IMR-90 (cell line): Measurements from ENCODE around the gene TMPRSS3.

ENCODE experiments used
- CEBPB ChIP-seq: IDR thresholded peaks from 2 replicates; pipeline ENCODE4 v1.6.1; 2012; ENCODE audit warnings: low read depth, low read length, improper control_type of control experiment
- TF ChIP-seq, protein P1 (sequence below): conservative IDR thresholded peaks from 2 replicates; pipeline ENCODE4 v1.5.1; 2012; ENCODE audit warnings: mild to moderate bottlenecking, low read depth, low read length, improper control_type of control experiment

DNA sequence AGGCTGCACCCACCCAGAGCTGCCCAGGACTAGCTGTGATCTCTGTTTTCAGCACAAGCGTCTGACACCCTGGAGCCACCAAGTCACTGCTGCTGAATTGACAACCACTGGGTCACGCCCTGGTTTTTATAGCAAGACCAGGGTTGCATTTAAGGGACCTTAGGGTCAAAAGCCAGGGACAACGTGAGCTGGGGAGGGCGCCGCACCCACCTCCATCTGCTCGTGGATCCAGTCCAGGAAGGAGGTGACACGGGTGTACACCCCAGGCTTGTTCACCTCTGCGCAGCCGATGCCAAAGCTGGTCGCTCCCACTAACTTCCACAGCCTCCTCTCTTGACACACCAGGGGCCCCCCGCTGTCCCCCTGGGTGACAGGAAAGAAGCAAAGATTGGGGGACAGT, 20.3 kb downstream of the TMPRSS3 start:
- TF ChIP-seq, protein P1, sequence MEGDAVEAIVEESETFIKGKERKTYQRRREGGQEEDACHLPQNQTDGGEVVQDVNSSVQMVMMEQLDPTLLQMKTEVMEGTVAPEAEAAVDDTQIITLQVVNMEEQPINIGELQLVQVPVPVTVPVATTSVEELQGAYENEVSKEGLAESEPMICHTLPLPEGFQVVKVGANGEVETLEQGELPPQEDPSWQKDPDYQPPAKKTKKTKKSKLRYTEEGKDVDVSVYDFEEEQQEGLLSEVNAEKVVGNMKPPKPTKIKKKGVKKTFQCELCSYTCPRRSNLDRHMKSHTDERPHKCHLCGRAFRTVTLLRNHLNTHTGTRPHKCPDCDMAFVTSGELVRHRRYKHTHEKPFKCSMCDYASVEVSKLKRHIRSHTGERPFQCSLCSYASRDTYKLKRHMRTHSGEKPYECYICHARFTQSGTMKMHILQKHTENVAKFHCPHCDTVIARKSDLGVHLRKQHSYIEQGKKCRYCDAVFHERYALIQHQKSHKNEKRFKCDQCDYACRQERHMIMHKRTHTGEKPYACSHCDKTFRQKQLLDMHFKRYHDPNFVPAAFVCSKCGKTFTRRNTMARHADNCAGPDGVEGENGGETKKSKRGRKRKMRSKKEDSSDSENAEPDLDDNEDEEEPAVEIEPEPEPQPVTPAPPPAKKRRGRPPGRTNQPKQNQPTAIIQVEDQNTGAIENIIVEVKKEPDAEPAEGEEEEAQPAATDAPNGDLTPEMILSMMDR: no peak
- TF ChIP-seq CEBPB: no peak
